ENCODE measurements around the gene MYL10.
"Not testable (repeated sequence)": the region's sequence is repeated elsewhere in the genome, so short reads cannot be mapped to it uniquely, and the experiment has no call there.

DNA sequence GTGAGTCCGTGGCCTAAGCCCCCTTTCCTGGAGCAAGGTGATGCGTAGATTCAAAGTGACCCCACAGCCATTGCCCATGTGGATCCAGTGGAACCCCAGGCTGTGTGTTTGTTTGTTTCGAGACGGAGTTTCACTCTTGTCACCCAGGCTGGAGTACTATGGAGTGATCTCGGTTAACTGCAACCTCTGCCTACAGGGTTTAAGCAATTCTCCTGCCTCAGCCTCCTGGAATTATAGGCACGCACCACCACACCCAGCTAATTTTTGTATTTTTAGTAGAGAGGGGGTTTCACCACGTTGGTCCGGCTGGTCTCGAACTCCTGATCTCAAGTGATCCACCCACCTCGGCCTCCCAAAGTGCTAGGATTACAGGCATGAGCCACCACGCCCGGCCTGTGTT is 18.8 kb upstream of the MYL10 start:
- TF ChIP-seq NR2F1 (conservative IDR thresholded peaks at IDR 0.05); EZH2 (IDR thresholded peaks at IDR 0.05; ENCODE audit: borderline replicate concordance, control insufficient read depth, low read depth, low read length); LARP7 (IDR thresholded peaks at IDR 0.05); POLR2A (IDR thresholded peaks at IDR 0.05; ENCODE audit: low read depth, low read length); RAD51 (IDR thresholded peaks at IDR 0.05); SMAD5 (IDR thresholded peaks at IDR 0.05; ENCODE audit: low read depth); NFIC (IDR thresholded peaks at IDR 0.05; ENCODE audit: low read depth, low read length); SREBF2 (IDR thresholded peaks at IDR 0.05; ENCODE audit: low read length): not testable (repeated sequence)
- TF ChIP-seq, protein P1, sequence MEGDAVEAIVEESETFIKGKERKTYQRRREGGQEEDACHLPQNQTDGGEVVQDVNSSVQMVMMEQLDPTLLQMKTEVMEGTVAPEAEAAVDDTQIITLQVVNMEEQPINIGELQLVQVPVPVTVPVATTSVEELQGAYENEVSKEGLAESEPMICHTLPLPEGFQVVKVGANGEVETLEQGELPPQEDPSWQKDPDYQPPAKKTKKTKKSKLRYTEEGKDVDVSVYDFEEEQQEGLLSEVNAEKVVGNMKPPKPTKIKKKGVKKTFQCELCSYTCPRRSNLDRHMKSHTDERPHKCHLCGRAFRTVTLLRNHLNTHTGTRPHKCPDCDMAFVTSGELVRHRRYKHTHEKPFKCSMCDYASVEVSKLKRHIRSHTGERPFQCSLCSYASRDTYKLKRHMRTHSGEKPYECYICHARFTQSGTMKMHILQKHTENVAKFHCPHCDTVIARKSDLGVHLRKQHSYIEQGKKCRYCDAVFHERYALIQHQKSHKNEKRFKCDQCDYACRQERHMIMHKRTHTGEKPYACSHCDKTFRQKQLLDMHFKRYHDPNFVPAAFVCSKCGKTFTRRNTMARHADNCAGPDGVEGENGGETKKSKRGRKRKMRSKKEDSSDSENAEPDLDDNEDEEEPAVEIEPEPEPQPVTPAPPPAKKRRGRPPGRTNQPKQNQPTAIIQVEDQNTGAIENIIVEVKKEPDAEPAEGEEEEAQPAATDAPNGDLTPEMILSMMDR (IDR thresholded peaks at IDR 0.05 in 2 of 3, conservative IDR thresholded peaks at IDR 0.05 in 1 of 3; ENCODE audit: control insufficient read depth in 2 of 3, extremely low read depth in 1 of 3, insufficient read depth in 1 of 3, low read depth in 3 of 3, low read length in 3 of 3) = not testable (repeated sequence)
- TF ChIP-seq, protein P2, sequence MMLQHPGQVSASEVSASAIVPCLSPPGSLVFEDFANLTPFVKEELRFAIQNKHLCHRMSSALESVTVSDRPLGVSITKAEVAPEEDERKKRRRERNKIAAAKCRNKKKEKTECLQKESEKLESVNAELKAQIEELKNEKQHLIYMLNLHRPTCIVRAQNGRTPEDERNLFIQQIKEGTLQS (IDR thresholded peaks at IDR 0.05; ENCODE audit: borderline replicate concordance, extremely low read depth, low read depth, low read length) = not testable (repeated sequence)
